ENCODE measurements around the gene MMEL1. TPM values are rescaled to one million over a fixed set of nuclear protein-coding genes. Genes with fewer than 3 reads are reported as not detected.

The MMEL1 gene
- polyA plus RNA-seq, 4 donors = 7.6 to 35.4 (median 22.7) TPM

GRCh38 chr1:2587860-2588571 lies 44.8 kb downstream of the MMEL1 start:
- WGBS, 3 donors = 57 to 76% (median 72%) methylated on average over 19 of the region's 19 CpGs
- no peak overlapping the region for H3K27ac ChIP-seq (ENCODE audit: low read depth in 1 of 3, low read length in 2 of 3)
- FAIRE-seq = no peak
- peak overlapping the region in 2 of 3 donors; percentile 78 to 88 for H3K4me3 ChIP-seq (ENCODE audit: low read depth in 1 of 3, low read length in 3 of 3)
- H3K36me3 ChIP-seq (ENCODE audit: control insufficient read depth in 3 of 3, insufficient read depth in 2 of 3, low read depth in 1 of 3, low read length in 3 of 3) = peaks cover 0 to 46% (median 5%) of the 10 kb centered on the region in 3 donors
- peaks cover 0 to 22% (median 8%) of the 10 kb centered on the region in 3 donors for H3K4me1 ChIP-seq (ENCODE audit: control insufficient read depth in 3 of 3, insufficient read depth in 2 of 3, low read depth in 1 of 3, low read length in 2 of 3)
- no peaks in the 10 kb centered on the region for H3K27me3 ChIP-seq (ENCODE audit: control insufficient read depth in 3 of 3, insufficient read depth in 3 of 3, low read length in 3 of 3)
- H3K9me3 ChIP-seq (ENCODE audit: control insufficient read depth in 2 of 2, insufficient read depth in 1 of 2, low read depth in 1 of 2, low read length in 1 of 2) = no peaks in the 10 kb centered on the region
- DNase-seq = no peak

GRCh38 chr1:2587071-2587859 lies 45.6 kb downstream of the MMEL1 start:
- Histone ChIP-seq H3K27ac (ENCODE audit: low read depth in 1 of 3, low read length in 2 of 3) (peak overlapping the region; percentile 66 to 88 (median 77)), H3K27me3 (ENCODE audit: control insufficient read depth in 3 of 3, insufficient read depth in 3 of 3, low read length in 3 of 3) (no peaks in the 10 kb centered on the region), H3K4me1 (ENCODE audit: control insufficient read depth in 3 of 3, insufficient read depth in 2 of 3, low read depth in 1 of 3, low read length in 2 of 3) (peaks cover 0 to 30% (median 8%) of the 10 kb centered on the region in 3 donors), H3K9me3 (ENCODE audit: control insufficient read depth in 2 of 2, insufficient read depth in 1 of 2, low read depth in 1 of 2, low read length in 1 of 2) (no peaks in the 10 kb centered on the region), H3K36me3 (ENCODE audit: control insufficient read depth in 3 of 3, insufficient read depth in 2 of 3, low read depth in 1 of 3, low read length in 3 of 3) (peaks cover 0 to 46% (median 5%) of the 10 kb centered on the region in 3 donors), H3K4me3 (ENCODE audit: low read depth in 1 of 3, low read length in 3 of 3) (peak overlapping the region; percentile 67 to 88 (median 78))
- WGBS, 3 donors = 7 to 9% (median 7%) methylated on average over 27 to 52 of the region's 52 CpGs
- FAIRE-seq (no peak), DNase-seq (peak; percentile 49 to 62)

GRCh38 chr1:2586154-2587070 lies 46.4 kb downstream of the MMEL1 start, which contains the start of gene PRXL2B:
Gene PRXL2B (plus strand): TSS chr1:2586777. CDS start chr1:2586886, 109 bp downstream.
- H3K27ac ChIP-seq (ENCODE audit: low read depth in 1 of 3, low read length in 2 of 3) = peak within 1 kb of the TSS; percentile 89 to 100 (median 99)
- DNase-seq = peak; percentile 99
- no peak for FAIRE-seq
- H3K36me3 ChIP-seq (ENCODE audit: control insufficient read depth in 3 of 3, insufficient read depth in 2 of 3, low read depth in 1 of 3, low read length in 3 of 3) = peaks cover 0 to 46% (median 5%) of the 10 kb centered on the region in 3 donors
- H3K4me3 ChIP-seq (ENCODE audit: low read depth in 1 of 3, low read length in 3 of 3) = peak within 1 kb of the TSS; percentile 78 to 88 (median 88)
- H3K27me3 ChIP-seq (ENCODE audit: control insufficient read depth in 3 of 3, insufficient read depth in 3 of 3, low read length in 3 of 3) = no peaks in the 10 kb centered on the region
- no peaks in the 10 kb centered on the region for H3K9me3 ChIP-seq (ENCODE audit: control insufficient read depth in 2 of 2, insufficient read depth in 1 of 2, low read depth in 1 of 2, low read length in 1 of 2)
- H3K4me1 ChIP-seq (ENCODE audit: control insufficient read depth in 3 of 3, insufficient read depth in 2 of 3, low read depth in 1 of 3, low read length in 2 of 3) = peaks cover 0 to 32% (median 8%) of the 10 kb centered on the region in 3 donors
- 0 to 1% (median 0%) methylated on average over 50 to 107 of the region's 107 CpGs for WGBS, 3 donors

- H3K4me1 ChIP-seq (ENCODE audit: control insufficient read depth in 3 of 3, insufficient read depth in 2 of 3, low read depth in 1 of 3, low read length in 2 of 3) = peaks cover 0 to 32% (median 8%) of the 10 kb centered on the region in 3 donors
- no peak for FAIRE-seq
- WGBS, 3 donors = 1% methylated on average over 26 to 28 of the region's 28 CpGs
Observed at GRCh38 chr1:2585318-2586092, 47.3 kb downstream of the MMEL1 start.

GRCh38 chr1:2584686-2585317 lies 48.0 kb downstream of the MMEL1 start:
- FAIRE-seq (no peak), DNase-seq (no peak)
- Histone ChIP-seq H3K36me3 (ENCODE audit: control insufficient read depth in 3 of 3, insufficient read depth in 2 of 3, low read depth in 1 of 3, low read length in 3 of 3) (peaks cover 0 to 35% (median 2%) of the 10 kb centered on the region in 3 donors), H3K4me3 (ENCODE audit: low read depth in 1 of 3, low read length in 3 of 3) (peak overlapping the region in 2 of 3 donors; percentile 50 to 78), H3K27ac (ENCODE audit: low read depth in 1 of 3, low read length in 2 of 3) (peak overlapping the region; percentile 89 to 100 (median 99)), H3K4me1 (ENCODE audit: control insufficient read depth in 3 of 3, insufficient read depth in 2 of 3, low read depth in 1 of 3, low read length in 2 of 3) (peaks cover 0 to 32% (median 8%) of the 10 kb centered on the region in 3 donors), H3K9me3 (ENCODE audit: control insufficient read depth in 2 of 2, insufficient read depth in 1 of 2, low read depth in 1 of 2, low read length in 1 of 2) (no peaks in the 10 kb centered on the region), H3K27me3 (ENCODE audit: control insufficient read depth in 3 of 3, insufficient read depth in 3 of 3, low read length in 3 of 3) (no peaks in the 10 kb centered on the region)
- WGBS, 3 donors = 26 to 31% (median 27%) methylated on average over 12 of the region's 12 CpGs

More at GRCh38 chr1:2585318-2586092, 47.3 kb downstream of the MMEL1 start:
- H3K27ac ChIP-seq (ENCODE audit: low read depth in 1 of 3, low read length in 2 of 3) = peak overlapping the region; percentile 89 to 100 (median 99)
- DNase-seq = peak; percentile 90 to 95
- H3K27me3 ChIP-seq (ENCODE audit: control insufficient read depth in 3 of 3, insufficient read depth in 3 of 3, low read length in 3 of 3) = no peaks in the 10 kb centered on the region
- no peaks in the 10 kb centered on the region for H3K9me3 ChIP-seq (ENCODE audit: control insufficient read depth in 2 of 2, insufficient read depth in 1 of 2, low read depth in 1 of 2, low read length in 1 of 2)
- peak overlapping the region; percentile 50 to 88 (median 78) for H3K4me3 ChIP-seq (ENCODE audit: low read depth in 1 of 3, low read length in 3 of 3)
- H3K36me3 ChIP-seq (ENCODE audit: control insufficient read depth in 3 of 3, insufficient read depth in 2 of 3, low read depth in 1 of 3, low read length in 3 of 3) = peaks cover 0 to 42% (median 5%) of the 10 kb centered on the region in 3 donors

GRCh38 chr1:2583871-2584351 lies 48.9 kb downstream of the MMEL1 start:
- FAIRE-seq = no peak
- H3K4me3 ChIP-seq (ENCODE audit: low read depth in 1 of 3, low read length in 3 of 3) = no peak overlapping the region
- H3K9me3 ChIP-seq (ENCODE audit: control insufficient read depth in 2 of 2, insufficient read depth in 1 of 2, low read depth in 1 of 2, low read length in 1 of 2) = no peaks in the 10 kb centered on the region
- no peaks in the 10 kb centered on the region for H3K27me3 ChIP-seq (ENCODE audit: control insufficient read depth in 3 of 3, insufficient read depth in 3 of 3, low read length in 3 of 3)
- DNase-seq = peak in 1 of 2 donors; percentile 55
- H3K36me3 ChIP-seq (ENCODE audit: control insufficient read depth in 3 of 3, insufficient read depth in 2 of 3, low read depth in 1 of 3, low read length in 3 of 3) = peaks cover 0 to 26% (median 0%) of the 10 kb centered on the region in 3 donors
- peak overlapping the region; percentile 4 to 100 (median 32) for H3K27ac ChIP-seq (ENCODE audit: low read depth in 1 of 3, low read length in 2 of 3)
- 54 to 69% (median 57%) methylated on average over 14 of the region's 14 CpGs for WGBS, 3 donors
- peaks cover 1 to 33% (median 8%) of the 10 kb centered on the region in 3 donors for H3K4me1 ChIP-seq (ENCODE audit: control insufficient read depth in 3 of 3, insufficient read depth in 2 of 3, low read depth in 1 of 3, low read length in 2 of 3)

- FAIRE-seq = no peak
- H3K4me1 ChIP-seq (ENCODE audit: control insufficient read depth in 3 of 3, insufficient read depth in 2 of 3, low read depth in 1 of 3, low read length in 2 of 3) = peaks cover 5 to 39% (median 8%) of the 10 kb centered on the region in 3 donors
- no peak overlapping the region for H3K4me3 ChIP-seq (ENCODE audit: low read depth in 1 of 3, low read length in 3 of 3)
- 55 to 60% (median 58%) methylated on average over 5 of the region's 5 CpGs for WGBS, 3 donors
- peak in 1 of 2 donors; percentile 85 for DNase-seq
- H3K36me3 ChIP-seq (ENCODE audit: control insufficient read depth in 3 of 3, insufficient read depth in 2 of 3, low read depth in 1 of 3, low read length in 3 of 3) = peaks cover 0 to 20% (median 0%) of the 10 kb centered on the region in 3 donors
- no peaks in the 10 kb centered on the region for H3K27me3 ChIP-seq (ENCODE audit: control insufficient read depth in 3 of 3, insufficient read depth in 3 of 3, low read length in 3 of 3)
- no peaks in the 10 kb centered on the region for H3K9me3 ChIP-seq (ENCODE audit: control insufficient read depth in 2 of 2, insufficient read depth in 1 of 2, low read depth in 1 of 2, low read length in 1 of 2)
- H3K27ac ChIP-seq (ENCODE audit: low read depth in 1 of 3, low read length in 2 of 3) = peak overlapping the region in 1 of 3 donors; percentile 100
Observed at GRCh38 chr1:2583331-2583791, 49.5 kb downstream of the MMEL1 start.
